Stomach (tissue), 9 donors: ENCODE measurements around the gene SUSD6. TPM values are rescaled to one million over a fixed set of nuclear protein-coding genes. Genes with fewer than 3 reads are reported as not detected.

Experiments
- DNase-seq, 2 donors: peaks; one replicate each; pipeline versions ENCODE4 v3.0.0 to v3.0.0-alpha.2; 2013 to 2019
- H3K27ac ChIP-seq, 5 donors: fragments of 200-600 bp in 4 of 5; sonication (generic) in 4 of 5; one replicate each; pipeline ENCODE4 v1.5.1; 2013 to 2019; ENCODE audit warnings: mild to moderate bottlenecking in 1 of 5, moderate library complexity in 1 of 5
- H3K27me3 ChIP-seq, 3 donors: fragments of 200-600 bp; sonication (generic); one replicate each; pipeline ENCODE4 v1.5.1; 2017 to 2019; ENCODE audit warnings: mixed run types in 1 of 3
- H3K36me3 ChIP-seq, 4 donors: fragments of 200-600 bp; sonication (generic); 1 replicate in 3 of 4; 2 replicates in 1 of 4; pipeline ENCODE4 v1.5.1; 2016 to 2019
- H3K4me1 ChIP-seq, 4 donors: fragments of 200-600 bp; sonication (generic); one replicate each; pipeline ENCODE4 v1.5.1; 2016 to 2019
- H3K4me3 ChIP-seq, 4 donors: fragments of 200-600 bp; sonication (generic) in 3 of 4; one replicate each; pipeline ENCODE4 v1.5.1; 2016 to 2019; ENCODE audit warnings: mild to moderate bottlenecking in 1 of 4
- H3K9me3 ChIP-seq, 4 donors: fragments of 200-600 bp; sonication (generic); one replicate each; pipeline ENCODE4 v1.5.1; 2016 to 2019
- EP300 ChIP-seq: sonication (generic); formaldehyde crosslinking; IDR thresholded peaks from one replicate; pipeline ENCODE4 v1.6.1; 2017; ENCODE audit warnings: antibody characterized with exemption
- POLR2A ChIP-seq, 4 donors: fragments of 450-650 bp; IDR thresholded peaks; one replicate each; pipeline ENCODE4 v1.6.1; 2016; ENCODE audit warnings: antibody characterized with exemption in 4 of 4, control low read depth in 2 of 4, mild to moderate bottlenecking in 1 of 4, moderate library complexity in 1 of 4
- POLR2AphosphoS5 ChIP-seq, 3 donors: sonication (generic); formaldehyde crosslinking; IDR thresholded peaks; one replicate each; pipeline ENCODE4 v1.6.1; 2016; ENCODE audit warnings: antibody characterized with exemption in 3 of 3
- WGBS, 5 donors: extraction: QIAGEN DNeasy Blood & Tissue Kit in 3 of 5; methylation state at CpG; one replicate each; pipeline versions ENCODE4 v1.1.5 to v1.1.7; 2013 to 2018; 5-methylcytosine and 5-hydroxymethylcytosine counted together
- intact Hi-C: fragments of 100-400 bp; cut with DNase I; formaldehyde crosslinking; loops from one replicate; pipeline ENCODE4 v1.15.1; 2023; ENCODE audit warnings: low total_unique reads
- polyA plus RNA-seq, 3 donors: library from polyadenylated mRNA; stranded (reverse); fragments of 200-250 nt; gene quantifications; one replicate each; pipeline ENCODE4 v1.2.3, GENCODE V29; 2013
- total RNA-seq, 5 donors: library from RNA; depleted of rRNA; stranded (reverse); fragments of >200 nt; gene quantifications; one replicate each; pipeline versions ENCODE4 v1.1.0 to v1.2.3, GENCODE V29; 2014 to 2016
- TF ChIP-seq, protein P1 (sequence below), 7 experiments: fragments of 450-650 bp in 4 of 7; fragments of 200-600 bp in 3 of 7; sonication (generic) in 3 of 7; IDR thresholded peaks; one replicate each; pipeline ENCODE4 v1.5.1; 2016 to 2019; ENCODE audit warnings: antibody characterized with exemption in 7 of 7, control low read depth in 2 of 7, mild to moderate bottlenecking in 1 of 7
- donor health status: healthy with polysubstance abuse.
- donor health status: Bipolar disorder and iron deficiency.
- donor health status: healthy.

The SUSD6 gene
- total and polyA plus RNA-seq, 8 donors, result 4.9 to 39.0 (median 24.7) TPM

DNA sequence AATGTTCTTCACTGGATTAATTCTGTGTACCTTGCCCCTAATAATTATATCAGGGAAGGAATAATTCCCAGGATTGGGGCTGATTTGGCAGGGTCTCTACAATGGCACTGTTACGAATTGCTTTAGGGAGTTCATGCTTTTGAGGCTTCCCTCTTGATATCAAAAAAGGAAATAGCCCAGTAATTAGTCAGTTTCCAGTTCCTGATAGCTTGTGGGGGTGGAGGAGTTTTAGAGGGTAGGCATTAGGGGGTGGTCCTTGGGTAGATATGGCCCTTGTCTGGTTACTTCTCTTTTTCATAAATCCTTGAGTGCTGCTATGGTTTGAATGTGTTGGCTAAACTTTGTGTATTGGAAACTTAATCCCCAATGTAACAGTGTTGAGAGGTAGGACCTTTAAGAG, 149.4 kb downstream of the SUSD6 start:
- intact Hi-C loops, result no loop called here
- Histone ChIP-seq H3K9me3 (no peaks in the 10 kb centered on the region), H3K27ac (no peak overlapping the region), H3K36me3 (no peaks in the 10 kb centered on the region), H3K27me3 (no peaks in the 10 kb centered on the region), H3K4me1 (no peaks in the 10 kb centered on the region), H3K4me3 (no peak overlapping the region)
- TF ChIP-seq, protein P1, sequence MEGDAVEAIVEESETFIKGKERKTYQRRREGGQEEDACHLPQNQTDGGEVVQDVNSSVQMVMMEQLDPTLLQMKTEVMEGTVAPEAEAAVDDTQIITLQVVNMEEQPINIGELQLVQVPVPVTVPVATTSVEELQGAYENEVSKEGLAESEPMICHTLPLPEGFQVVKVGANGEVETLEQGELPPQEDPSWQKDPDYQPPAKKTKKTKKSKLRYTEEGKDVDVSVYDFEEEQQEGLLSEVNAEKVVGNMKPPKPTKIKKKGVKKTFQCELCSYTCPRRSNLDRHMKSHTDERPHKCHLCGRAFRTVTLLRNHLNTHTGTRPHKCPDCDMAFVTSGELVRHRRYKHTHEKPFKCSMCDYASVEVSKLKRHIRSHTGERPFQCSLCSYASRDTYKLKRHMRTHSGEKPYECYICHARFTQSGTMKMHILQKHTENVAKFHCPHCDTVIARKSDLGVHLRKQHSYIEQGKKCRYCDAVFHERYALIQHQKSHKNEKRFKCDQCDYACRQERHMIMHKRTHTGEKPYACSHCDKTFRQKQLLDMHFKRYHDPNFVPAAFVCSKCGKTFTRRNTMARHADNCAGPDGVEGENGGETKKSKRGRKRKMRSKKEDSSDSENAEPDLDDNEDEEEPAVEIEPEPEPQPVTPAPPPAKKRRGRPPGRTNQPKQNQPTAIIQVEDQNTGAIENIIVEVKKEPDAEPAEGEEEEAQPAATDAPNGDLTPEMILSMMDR (IDR thresholded peaks at IDR 0.05), result no peak
- TF ChIP-seq POLR2A (IDR thresholded peaks at IDR 0.05) (no peak), EP300 (no peak), POLR2AphosphoS5 (IDR thresholded peaks at IDR 0.05) (no peak)
- WGBS, 5 donors, result 68 to 83% (median 76%) methylated on average over 1 of the region's 1 CpG
- DNase-seq, result no peak

DNA sequence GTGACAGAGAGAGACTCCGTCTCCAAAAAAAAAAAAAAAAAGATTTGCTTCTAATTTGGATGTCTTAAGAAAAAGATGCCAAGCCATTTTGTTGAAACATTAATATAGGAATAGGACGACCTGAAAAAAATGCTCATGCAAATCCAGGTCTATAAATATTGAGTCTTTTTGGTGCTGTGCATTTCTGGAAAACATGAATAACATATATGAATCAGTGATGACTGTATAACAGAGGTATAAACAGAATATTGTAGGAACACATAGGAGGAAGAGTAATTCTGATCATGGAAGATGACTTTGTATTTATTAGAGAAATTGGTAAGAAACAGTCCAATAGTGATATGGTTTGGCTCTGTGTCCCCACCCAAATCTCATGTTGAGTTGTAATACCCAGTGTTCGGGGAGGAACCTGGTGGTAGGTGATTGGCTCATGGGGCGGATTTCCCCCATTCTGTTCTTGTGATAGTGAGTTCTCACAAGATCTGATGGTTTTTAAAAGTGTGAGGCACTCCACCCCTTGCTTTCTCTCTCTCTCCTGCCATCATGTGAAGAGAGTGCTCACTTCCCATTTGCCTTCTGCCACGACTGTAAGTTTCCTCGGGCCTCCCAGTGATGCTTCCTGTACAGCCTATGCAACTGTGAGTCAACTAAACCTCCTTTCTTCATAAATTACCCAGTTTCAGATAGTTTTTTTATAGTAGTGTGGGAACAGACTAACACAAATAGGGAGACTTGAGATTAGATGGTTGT, 152.5 kb downstream of the SUSD6 start:
- Histone ChIP-seq H3K36me3 (peaks cover 9 to 11% (median 10%) of the 10 kb centered on the region in 4 donors), H3K9me3 (no peaks in the 10 kb centered on the region), H3K4me1 (peaks cover 8 to 17% (median 16%) of the 10 kb centered on the region in 4 donors), H3K27ac (no peak overlapping the region), H3K27me3 (no peaks in the 10 kb centered on the region), H3K4me3 (no peak overlapping the region)
- DNase-seq, result no peak
- no peak for TF ChIP-seq EP300
- TF ChIP-seq, protein P1 (IDR thresholded peaks at IDR 0.05), result no peak
- no peak for TF ChIP-seq POLR2AphosphoS5 (IDR thresholded peaks at IDR 0.05)
- no peak for TF ChIP-seq POLR2A (IDR thresholded peaks at IDR 0.05)
- intact Hi-C loops, result no loop called here
- WGBS, 5 donors, result 79 to 85% (median 84%) methylated on average over 6 of the region's 6 CpGs

Other genes with a start within 250 kb of the SUSD6 start
- gene ERH, start 213.3 kb upstream of the SUSD6 start, total RNA-seq, result 100 to 1,000 TPM in 1 of 5 donors, 10 to 100 TPM in 4; 12.5 to 112 (median 34.6) TPM
- 100 to 1,000 TPM; 122 to 159 (median 128) TPM for gene ERH, start 213.3 kb upstream of the SUSD6 start, polyA plus RNA-seq
- gene SLC39A9, start 212.9 kb upstream of the SUSD6 start, total RNA-seq, result 100 to 1,000 TPM in 1 of 5 donors, 10 to 100 TPM in 4; 18.8 to 121 (median 44.2) TPM
- 10 to 100 TPM; 12.1 to 17.9 (median 15.4) TPM for gene SLC39A9, start 212.9 kb upstream of the SUSD6 start, polyA plus RNA-seq
- under 1 TPM in 1 of 5 donors, not detected in 4; 0.55 TPM for gene PLEKHD1, start 126.9 kb upstream of the SUSD6 start, total RNA-seq
- under 1 TPM; 0.08 to 0.15 (median 0.12) TPM for gene PLEKHD1, start 126.9 kb upstream of the SUSD6 start, polyA plus RNA-seq
- under 1 TPM in 1 of 5 donors, not detected in 4; 0.18 TPM for gene CCDC177, start 36.7 kb upstream of the SUSD6 start, total RNA-seq
- gene CCDC177, start 36.7 kb upstream of the SUSD6 start, polyA plus RNA-seq, result under 1 TPM in 2 of 3 donors, not detected in 1; 0.03 to 0.25 TPM
- 100 to 1,000 TPM; 190 to 540 (median 394) TPM for gene SRSF5, start 155.5 kb downstream of the SUSD6 start, total RNA-seq
- gene SRSF5, start 155.5 kb downstream of the SUSD6 start, polyA plus RNA-seq, result 100 to 1,000 TPM; 141 to 314 (median 216) TPM
- not detected for gene SLC10A1, start 185.6 kb downstream of the SUSD6 start, total RNA-seq
- gene SLC10A1, start 185.6 kb downstream of the SUSD6 start, polyA plus RNA-seq, result not detected